Colon (tissue), 2 donors: ENCODE data around the gene TNS4.

Experiments used
- FAIRE-seq: peaks from 2 replicates; lab custom pipeline; 2012; peaks lifted over from hg19 to GRCh38; lab: Jason Lieb, UNC
- donor health status: control.
- donor health status: control.

TNS4 gene

DNA sequence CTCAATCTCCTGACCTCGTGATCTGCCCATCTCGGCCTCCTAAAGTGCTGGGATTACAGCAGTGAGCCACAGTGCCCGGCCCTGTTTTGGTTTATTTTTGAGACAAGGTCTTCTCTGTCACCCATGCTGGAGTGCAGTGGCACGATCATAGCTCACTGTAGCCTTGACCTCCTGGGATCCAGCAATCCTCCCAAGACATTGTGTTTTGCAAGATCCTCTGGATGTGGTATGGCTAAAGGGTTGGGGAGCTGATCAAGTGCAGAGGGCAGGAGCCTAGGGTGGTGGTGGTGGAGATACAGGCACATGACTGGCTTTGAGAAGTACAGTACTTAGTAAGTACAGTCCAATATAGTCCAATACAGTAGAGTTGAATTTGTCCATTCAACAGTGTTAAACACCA is 16.6 kb upstream of the TNS4 start:
- no peak for FAIRE-seq

DNA sequence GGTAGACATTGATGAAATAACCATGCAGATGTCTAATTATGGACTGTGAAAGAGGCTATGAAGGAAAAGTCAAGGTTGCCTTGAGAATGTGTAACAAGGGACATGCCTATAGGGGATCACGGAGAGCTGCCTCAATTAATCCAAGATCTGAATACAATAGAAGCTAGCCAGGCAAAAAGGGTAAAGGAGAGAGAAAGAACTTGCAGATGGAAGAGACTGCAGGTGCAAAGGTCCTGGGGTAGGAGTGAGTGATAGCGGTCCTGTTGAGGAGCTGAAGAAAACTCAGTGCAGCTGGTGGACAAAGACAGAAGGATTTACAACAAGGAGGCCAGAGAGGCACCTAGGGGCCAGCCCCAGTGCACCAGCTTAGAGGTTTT is 15.9 kb upstream of the TNS4 start:
- no peak for FAIRE-seq

DNA sequence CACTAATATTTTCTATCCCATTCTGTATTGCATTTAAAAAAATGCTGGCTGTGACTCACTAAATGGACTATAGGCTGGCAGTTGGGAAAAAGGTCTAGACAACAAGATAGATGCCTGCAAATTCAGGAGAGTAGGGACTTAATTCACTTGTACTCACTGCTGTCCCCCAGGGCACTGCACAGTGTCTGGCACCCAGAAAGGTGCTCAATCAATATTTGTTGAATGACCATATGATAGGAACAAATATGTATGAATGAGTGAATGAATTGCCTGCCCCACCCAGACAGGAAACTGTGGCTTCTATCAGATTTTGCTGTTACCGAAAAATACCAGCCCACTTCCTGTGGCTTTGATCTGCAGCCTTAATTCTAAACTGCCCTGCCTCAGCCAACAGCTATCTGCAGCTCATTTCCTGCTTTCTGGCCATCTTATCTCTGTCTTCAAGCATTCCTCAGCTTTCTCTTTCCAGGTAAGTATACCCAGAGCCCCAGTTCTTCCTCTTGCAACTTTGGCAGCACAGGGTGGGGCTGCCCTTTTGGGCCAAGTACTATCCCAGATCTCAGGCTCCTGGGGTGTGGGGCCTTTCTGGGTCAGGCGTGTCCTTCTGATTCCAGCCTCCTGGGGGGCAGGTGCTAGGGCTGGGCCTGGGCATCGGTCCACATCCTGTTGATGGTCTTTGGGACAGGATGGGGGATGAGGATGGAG is 15.3 kb upstream of the TNS4 start:
- FAIRE-seq: no peak

DNA sequence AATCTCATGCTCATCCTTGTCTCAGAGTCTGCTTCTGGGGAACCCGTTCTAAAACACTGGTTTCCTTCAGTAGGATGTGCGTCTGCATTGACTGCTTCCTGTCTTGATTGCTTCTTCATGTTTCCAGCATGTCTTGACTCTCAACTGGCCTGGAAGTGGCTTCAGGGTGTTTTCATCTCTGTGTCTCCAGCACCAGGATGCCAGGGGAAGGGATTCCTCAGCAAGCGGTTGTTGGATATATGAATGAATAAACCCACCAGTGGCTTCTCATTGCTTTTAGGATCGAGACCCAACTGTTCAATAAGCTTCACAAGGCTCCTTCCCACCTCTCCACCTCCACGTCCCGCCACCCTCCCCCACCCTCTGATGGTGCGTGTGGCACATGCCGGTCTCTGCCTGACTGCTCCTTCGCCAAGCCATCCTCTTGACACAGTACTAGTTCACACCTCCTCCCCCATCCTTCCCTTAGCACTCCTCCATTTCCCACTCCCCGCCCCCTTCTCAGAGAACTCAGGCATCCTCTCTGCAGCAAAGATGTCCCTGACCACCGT is 14.1 kb upstream of the TNS4 start:
- FAIRE-seq: no peak

DNA sequence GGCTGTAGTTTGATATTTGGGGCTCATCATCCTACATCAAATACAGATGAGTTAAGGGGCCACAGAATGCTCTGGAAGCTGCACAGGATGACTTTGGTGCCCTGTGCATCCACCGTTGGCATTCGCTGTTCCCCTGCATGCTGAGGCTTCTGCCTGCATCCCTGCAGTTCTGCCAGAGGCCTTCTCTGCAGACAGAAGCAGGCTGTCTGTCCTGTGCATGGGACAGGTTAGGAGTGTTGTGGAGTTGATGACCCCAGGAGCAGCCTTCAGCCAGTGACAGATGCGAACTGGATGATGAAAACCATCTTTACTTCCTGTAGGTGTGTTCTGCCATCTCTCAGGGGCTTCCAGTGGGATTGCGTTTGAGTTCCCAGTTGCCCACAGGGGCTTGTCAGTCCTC is 13.6 kb upstream of the TNS4 start:
- FAIRE-seq: no peak

DNA sequence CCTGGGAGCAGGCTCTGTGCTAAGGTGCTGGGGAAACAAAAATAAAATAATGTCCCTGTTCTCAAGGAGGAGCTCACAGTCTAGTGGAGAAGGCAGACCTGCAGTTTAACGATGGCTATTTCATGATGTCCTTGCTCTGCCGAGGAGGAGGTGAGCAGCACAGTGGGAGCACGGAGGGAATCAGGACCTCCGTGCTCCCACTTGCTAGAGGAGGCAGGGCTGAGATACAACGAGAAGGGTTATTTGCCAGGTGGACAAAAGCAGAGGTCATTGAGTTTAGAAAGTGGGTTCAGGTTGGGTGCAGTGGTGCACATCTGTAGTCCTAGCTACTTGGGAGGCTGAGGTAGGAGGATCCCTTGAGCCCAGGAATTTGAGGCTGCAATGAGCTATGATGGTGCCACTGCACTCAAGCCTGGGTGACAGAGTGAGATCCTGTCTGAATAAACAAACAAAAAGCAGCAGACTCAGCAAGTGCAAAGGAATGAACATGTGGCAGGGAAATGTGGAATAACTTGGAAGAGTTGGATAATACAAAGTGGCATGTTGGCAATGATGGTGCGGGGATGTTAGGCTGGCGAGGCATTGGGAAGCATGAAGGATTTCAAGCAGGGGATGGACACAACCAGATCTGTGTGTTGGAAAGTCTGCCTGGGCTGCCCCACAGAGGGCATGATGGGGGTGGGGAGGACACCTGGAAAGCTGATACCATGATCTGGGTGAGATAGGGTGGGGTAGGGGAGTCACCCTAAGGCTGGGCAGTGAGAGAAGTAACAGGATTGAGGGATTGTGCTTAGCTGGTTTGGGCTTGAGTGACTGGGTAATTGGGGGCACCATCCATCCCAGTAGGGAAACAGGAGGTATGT is 12.8 kb upstream of the TNS4 start:
- no peak for FAIRE-seq

DNA sequence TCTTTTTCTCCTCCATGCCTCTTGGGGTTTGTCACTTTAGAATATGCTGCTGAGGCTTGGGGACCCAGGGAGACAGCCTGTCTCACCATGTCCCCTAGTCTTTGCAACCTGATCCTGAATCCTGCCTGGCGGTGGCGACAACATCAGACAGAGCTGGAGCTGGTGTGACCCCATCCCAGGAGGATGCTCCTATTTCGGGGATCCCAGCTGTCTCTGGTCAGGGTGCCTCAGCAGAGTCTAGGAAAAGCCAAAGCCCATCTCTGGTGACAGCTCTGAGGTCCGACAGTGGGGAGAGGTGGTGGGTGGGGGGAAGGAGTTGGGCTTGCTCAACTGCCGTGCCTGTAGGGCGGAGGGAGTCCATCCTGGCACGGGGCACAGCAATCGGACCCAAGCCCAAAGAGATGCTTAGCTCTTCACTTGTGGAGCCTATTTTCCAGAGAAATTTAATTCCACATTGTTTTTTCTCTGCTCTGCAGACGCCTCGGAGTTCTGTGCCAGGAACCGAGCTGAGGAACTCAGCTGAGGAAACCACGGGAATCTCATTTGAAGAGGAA is 10.3 kb upstream of the TNS4 start:
- no peak for FAIRE-seq

DNA sequence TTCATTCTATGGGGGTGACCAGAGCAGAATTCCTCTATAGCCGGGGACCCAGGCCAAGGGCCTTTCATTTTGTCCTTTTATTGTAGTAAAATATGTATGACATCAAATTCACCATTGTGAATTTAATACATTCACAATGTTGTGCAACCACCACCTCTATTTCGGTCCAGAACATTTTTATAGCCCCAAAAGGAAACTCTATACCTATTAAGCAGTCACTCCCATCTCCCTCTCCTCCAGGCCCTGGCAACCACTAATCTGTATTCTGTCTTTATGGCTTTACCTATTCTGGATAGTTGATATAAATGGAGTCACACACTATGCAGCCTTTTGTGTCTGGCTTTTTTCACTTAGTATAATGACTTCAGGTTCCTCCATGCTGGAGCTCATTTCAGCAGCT is 9.7 kb upstream of the TNS4 start:
- no peak for FAIRE-seq

DNA sequence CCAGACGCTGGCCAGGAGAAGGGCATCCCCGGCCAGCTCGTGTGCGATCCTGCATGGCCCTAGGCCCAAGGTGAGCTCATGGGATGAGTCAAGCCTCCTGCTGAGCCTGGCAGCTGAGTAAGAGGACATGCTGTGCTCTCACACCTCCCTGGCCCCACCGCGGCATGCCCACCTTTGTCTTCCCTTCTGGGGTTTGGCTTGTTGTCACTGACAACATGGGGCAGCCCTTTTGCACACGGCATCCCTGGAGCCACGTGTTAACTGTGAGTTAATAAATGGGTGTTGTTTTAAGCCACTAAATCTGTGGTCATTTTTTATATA is 8.9 kb upstream of the TNS4 start:
- no peak for FAIRE-seq

DNA sequence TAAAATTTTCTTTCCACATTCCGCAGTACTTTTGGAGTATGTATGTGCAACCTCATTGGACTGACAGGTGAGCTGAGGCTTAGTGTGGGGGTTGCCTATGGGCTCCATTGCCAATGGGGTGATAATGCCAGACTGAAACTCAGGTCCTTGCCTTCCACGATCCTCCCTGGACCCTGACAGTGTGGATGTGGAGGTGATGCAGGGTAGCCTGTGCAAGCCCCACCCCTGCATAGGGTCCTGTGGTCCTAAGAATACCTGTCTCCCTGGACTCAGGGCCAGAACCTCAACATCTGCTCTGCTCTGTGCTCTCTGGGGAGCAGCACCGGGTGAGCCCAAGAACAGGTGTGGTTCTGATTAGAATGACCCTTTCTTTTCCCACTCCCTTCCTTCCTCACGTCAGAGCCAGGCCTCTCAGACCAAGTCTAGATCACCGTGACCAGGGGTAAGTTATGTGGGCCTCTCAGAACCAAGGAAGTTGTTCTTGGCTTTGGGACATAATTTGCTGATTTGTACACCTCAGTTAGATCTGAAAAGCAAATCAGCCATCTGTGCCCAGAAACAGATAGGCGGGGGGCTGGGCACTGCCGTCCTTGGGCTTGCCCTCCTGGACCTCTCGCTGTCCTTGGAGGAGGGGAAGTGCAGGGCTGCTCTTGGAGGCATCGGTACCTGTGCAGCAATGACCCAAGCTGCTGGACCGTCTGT is 8.4 kb upstream of the TNS4 start:
- FAIRE-seq: no peak

DNA sequence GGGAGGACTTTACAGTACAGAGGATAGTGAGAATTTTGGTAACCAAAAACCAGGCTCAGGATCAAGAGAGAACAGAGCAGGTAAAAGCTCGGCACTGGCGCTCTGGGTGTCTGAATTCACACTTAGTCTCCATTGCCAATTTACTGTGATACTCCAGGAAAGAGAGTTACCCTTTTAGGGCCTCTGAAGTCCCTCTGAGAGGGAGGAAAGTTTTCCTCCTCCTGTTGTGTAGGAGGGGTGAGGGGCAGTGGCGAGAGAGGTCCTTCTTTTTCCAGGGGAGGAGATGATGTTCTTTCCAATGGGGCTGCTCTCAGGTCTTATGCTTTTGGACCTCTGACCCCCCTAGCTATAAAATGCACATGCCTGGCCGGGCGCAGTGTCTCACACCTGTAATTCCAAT is 5.4 kb upstream of the TNS4 start:
- no peak for FAIRE-seq

DNA sequence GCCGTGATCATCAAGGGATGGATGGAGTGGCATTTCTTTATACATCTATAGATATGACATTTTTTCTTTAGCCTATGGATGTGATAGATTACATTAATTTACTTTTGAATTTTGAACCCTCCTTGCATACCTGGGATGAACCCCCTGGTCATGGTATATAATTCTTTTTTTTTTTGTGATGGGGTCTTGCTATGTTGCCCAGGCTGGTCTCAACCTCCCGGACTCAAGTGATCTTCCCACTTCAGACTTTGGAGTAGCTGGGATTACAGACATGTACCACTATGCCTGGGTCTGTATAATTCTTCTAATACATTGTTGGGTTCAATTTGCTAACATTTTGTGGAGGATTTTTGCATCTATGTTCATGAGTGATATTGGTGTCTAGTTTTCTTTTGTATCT is 1.7 kb upstream of the TNS4 start:
- no peak for FAIRE-seq

DNA sequence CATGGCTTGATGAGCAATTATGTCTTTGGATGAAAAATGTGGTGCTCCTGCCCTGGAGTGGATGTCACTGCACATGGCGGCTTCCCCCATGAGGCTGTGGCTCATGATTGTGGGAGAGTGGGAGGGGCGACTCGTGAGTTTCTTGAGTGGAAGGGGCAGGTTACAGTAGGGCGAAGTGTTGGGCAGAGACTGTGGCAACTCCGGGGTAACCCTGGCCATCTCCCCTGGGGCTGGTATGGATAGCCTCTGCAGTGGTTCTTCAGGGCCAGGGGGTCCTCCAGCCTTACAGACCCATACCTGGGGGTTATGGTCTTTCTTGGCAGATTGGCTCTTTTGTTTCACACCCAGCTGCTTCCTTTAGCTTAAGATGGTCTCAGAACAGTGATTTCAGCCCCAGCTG is 1.3 kb upstream of the TNS4 start:
- no peak for FAIRE-seq

DNA sequence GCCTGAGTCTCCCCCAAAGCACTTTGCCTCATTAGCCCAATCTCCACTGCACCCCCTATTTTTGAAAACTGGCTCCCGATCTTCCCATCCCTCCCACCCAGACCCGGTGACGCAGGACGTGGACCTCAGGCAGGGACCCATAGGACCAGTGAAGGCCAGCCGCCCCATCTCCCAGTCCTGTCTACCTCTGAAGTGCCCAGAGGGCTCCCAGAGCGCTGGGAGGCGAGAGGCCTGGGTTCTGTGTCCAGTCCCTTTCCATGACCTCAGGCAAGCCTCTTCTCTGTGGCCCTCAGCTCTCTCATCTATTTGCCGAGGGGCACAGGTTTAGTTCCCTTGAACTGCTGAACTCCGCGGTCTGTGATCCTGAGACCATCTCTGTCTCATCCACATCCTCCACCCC is 714 bp downstream of the TNS4 start:
- FAIRE-seq: no peak

DNA sequence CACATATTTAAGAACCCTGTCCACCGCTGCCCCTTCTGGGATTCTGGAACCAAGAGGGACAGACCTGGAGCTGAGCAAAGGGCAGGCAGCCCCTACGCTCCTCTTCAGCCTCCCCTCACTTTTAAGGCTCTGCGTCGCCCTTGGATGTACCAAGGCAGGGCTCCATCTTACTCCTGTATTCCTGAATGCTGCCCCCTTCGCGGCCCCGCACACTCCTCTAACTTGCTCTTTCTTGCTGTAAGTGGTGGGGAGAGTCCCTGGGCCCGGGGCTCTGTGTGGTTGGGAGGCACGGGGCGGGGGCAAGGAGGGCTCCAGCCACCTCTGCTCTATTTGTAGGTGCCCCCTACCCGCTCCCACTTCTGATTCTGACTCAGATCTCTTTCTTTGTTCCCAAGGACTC is 1.2 kb downstream of the TNS4 start:
- FAIRE-seq: no peak

DNA sequence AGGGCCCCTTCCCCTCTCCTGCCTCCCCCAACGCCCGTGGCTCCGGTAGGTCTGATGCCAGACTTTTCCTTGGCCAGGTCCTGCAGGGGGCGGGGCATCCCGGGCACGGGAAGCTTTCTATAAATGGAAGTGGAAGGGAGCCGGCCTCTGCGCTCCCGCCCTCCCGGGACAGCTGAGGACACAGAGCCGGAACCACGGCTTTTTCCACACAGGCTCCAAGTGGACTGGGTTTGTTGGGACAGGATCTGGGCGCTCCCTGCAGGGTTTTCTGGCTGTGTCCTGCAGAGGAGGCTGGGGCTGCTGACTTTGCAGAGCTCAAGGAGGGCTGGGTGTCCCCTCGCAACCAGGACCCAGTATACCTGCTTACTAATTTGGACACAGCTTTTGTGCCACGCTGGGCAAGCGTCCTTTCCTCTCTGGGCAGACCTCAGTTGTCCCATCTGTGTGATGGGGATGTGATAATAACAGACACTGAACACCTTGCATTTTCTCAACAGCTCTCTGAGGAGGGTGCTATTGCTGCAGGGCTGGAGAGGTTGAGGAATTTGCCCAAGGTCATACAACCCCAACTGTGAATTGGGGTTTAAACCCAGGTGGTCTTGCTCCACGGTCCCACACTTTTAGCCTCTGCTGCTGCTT is 1.8 kb downstream of the TNS4 start:
- no peak for FAIRE-seq

DNA sequence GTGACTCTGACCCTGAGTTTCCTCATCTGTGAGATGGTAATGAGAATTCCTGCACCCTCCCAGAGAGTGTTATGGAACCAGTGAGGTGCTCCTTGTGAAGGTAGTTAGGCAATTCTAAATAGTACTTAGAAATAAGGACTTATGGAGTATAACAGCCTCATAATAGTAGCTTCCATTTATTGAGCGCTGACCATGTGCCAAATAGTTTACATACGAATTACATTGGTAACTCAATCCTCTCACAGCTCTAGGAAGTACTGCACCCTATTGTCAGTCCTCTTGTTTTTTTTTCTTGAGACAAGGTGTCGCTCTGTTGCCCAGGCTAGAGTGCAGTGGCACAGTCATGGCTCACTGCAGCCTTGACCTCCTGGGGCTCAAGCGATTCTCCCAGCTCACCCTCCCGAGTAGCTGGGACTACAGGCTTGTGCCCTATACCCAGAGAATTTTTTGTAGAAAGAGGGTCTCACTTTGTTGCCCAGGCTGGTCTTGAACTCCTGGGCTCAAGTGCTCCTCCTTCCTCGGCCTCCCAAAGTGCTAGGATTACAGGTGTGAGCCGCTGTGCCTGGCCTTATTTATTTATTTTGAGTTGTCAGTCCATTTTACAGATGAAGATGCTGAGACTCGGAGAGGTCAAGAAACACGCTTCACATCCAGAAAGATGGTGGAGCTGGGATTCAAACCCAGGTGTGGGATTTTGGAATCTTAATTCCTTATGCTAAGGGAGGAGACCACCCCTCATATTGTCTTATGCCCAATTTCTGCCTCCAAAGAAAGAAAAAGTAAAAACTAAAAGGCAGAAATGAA is 2.9 kb downstream of the TNS4 start:
- no peak for FAIRE-seq

DNA sequence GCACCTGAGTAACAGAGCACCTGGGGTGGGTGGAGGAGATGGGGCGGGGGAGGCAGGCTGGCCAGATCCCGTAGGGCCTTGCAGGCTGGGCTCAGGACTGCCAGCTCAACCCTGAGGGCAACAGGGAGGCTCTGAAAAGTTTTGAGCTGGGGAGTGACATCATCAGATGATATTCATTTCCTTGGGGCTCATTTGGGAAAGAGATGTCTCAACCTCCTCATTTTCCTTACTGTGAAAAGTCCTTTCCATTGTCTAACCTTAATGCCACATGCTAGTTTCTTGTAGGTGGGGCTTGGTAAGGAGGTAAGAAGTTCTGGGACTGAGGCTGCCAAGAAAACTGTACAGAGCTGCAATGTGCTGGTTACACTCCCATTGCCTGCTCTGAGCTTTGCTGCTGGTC is 3.7 kb downstream of the TNS4 start:
- no peak for FAIRE-seq

DNA sequence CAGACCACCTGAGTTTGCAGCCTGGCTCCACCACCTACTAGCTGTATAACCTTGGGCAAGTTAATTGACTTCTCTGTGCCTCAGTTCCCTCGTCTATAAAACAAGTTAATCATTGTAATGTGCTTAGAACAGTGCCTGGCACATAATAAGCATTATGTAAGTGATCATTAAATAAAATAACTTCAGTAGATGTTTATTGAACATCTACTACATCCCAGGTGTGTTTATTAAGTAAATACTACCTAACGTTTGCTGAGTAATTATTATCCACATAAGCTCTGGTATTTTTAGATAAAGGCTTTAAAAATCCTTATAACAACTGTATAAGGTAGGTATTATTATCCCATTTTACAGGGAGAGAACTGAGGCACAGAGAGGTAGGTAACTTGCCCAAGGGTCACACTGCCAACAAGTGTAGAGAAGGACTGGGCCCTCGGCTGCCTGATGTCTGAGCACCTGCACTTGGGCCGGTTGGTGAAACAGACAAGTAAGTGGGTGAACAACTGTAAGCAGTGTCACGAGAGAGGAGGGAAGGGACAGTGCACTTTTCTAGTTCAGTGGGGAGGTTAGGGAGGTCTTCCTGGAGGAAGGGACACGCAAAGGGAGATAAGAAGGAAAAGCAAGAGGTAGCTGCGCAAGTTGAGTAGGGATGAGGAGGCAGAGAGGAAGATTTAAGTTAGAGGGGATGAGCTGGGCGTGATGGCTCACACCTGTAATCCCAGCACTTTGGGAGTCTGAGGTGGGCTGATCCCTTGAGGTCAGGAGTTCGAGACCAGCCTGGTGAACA is 4.6 kb downstream of the TNS4 start:
- FAIRE-seq: no peak

DNA sequence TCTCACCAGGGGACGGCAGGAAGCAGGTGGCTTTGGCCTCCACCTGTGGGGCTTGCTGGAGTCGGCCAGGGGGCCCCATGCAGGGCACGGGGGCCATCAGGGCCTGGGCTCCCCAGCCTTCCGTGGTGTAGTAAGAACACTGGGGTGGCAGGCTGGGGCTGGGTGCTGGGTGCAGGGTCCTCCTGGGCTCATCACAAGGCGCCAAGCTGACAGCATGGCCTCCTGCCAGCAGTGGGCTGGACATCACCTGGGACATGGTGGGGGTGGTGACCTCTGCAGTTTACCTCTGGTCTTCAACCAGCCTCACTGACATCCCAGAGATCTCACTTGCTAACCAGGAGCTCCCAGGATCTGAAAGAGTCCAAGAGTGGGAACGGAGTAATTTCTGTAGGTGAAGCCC is 5.3 kb downstream of the TNS4 start:
- FAIRE-seq: no peak

DNA sequence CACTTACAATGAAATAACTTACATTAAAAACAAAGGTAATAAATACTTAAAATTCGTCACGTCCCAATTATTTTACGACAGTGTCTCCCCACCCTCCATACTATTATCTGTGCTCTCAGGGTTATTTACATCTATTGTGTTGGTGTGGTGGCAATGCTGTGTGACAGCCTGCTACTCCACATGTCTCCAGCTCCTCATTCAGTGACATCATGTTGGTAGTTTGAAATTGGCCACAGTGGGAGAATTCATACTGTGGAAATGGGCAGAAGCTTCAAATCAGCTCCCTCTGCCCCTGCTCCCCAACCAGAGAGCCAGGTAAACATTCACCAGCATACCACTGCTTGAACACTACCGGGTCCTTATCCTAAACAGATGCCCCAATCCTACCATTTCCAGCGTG is 6.3 kb downstream of the TNS4 start:
- FAIRE-seq: no peak
